Measurements from ENCODE around the gene IFNG.

The IFNG gene

DNA sequence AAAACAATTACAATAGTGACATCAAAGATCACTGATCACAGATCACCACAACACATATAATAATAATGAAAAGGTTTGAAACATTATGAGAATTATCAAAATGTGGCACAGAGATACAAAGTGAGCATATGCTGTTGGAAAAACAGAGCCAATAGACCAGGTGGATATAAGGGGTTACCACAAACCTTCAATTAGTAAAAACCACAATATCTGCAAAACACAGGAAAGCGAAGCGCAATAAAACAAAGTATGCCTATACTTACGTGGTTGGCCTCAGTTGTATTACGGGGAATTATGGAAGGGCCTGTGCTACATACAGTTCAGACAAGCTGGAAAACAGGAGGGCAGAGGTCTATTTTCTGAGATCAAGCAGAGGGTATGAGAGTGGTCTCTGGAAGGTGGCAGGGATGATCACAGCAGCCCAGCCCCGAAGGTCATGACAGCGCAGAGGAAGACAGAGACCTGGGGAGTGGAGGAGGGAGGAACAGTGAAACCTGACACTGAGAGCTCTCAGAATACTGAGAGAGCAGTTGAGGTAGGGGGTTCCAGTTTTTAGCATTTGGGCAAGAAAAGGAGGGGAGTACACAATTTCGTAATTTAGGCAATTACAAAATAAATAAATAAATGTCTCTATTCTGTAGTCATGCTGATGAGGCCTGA lies 41.3 kb downstream of the IFNG start:
- Histone ChIP-seq H3K27me3 (ENCODE audit: control insufficient read depth, insufficient read depth, low read length) (peaks cover 3% of the 10 kb centered on the region), H3K4me3 (ENCODE audit: low read depth, low read length) (no peak overlapping the region), H2AFZ (no peak overlapping the region), H3K4me1 (no peaks in the 10 kb centered on the region), H3K9ac (no peak overlapping the region), H3K4me2 (ENCODE audit: low read length) (no peak overlapping the region), H3K79me2 (no peaks in the 10 kb centered on the region), H3K36me3 (ENCODE audit: control insufficient read depth, insufficient read depth, low read length) (no peaks in the 10 kb centered on the region), H3K27ac (no peak overlapping the region), H3K9me3 (ENCODE audit: control insufficient read depth, low read length) (no peaks in the 10 kb centered on the region)
- no peak for TF ChIP-seq CTCF (IDR thresholded peaks at IDR 0.05)

GRCh38 chr12:68117661-68118060 lies 41.9 kb downstream of the IFNG start:
- H3K9ac ChIP-seq, result no peak overlapping the region
- H3K36me3 ChIP-seq (ENCODE audit: control insufficient read depth, insufficient read depth, low read length), result no peaks in the 10 kb centered on the region
- H3K9me3 ChIP-seq (ENCODE audit: control insufficient read depth, low read length), result no peaks in the 10 kb centered on the region
- TF ChIP-seq CTCF (IDR thresholded peaks at IDR 0.05), result no peak
- peaks cover 3% of the 10 kb centered on the region for H3K27me3 ChIP-seq (ENCODE audit: control insufficient read depth, insufficient read depth, low read length)
- H3K4me3 ChIP-seq (ENCODE audit: low read depth, low read length), result no peak overlapping the region
- H2AFZ ChIP-seq, result no peak overlapping the region
- H3K27ac ChIP-seq, result no peak overlapping the region
- H3K79me2 ChIP-seq, result no peaks in the 10 kb centered on the region
- no peak overlapping the region for H3K4me2 ChIP-seq (ENCODE audit: low read length)
- H3K4me1 ChIP-seq, result no peaks in the 10 kb centered on the region

GRCh38 chr12:68115281-68115680 lies 44.3 kb downstream of the IFNG start:
- H3K9ac ChIP-seq, result no peak overlapping the region
- H3K27me3 ChIP-seq (ENCODE audit: control insufficient read depth, insufficient read depth, low read length), result peaks cover 3% of the 10 kb centered on the region
- no peak overlapping the region for H3K27ac ChIP-seq
- no peaks in the 10 kb centered on the region for H3K36me3 ChIP-seq (ENCODE audit: control insufficient read depth, insufficient read depth, low read length)
- H3K4me1 ChIP-seq, result no peaks in the 10 kb centered on the region
- H3K4me2 ChIP-seq (ENCODE audit: low read length), result no peak overlapping the region
- no peaks in the 10 kb centered on the region for H3K9me3 ChIP-seq (ENCODE audit: control insufficient read depth, low read length)
- no peak for TF ChIP-seq CTCF (IDR thresholded peaks at IDR 0.05)
- H2AFZ ChIP-seq, result no peak overlapping the region
- H3K4me3 ChIP-seq (ENCODE audit: low read depth, low read length), result no peak overlapping the region
- no peaks in the 10 kb centered on the region for H3K79me2 ChIP-seq

GRCh38 chr12:68114606-68115005 lies 44.9 kb downstream of the IFNG start:
- Histone ChIP-seq H3K27ac (no peak overlapping the region), H2AFZ (no peak overlapping the region), H3K27me3 (ENCODE audit: control insufficient read depth, insufficient read depth, low read length) (peaks cover 3% of the 10 kb centered on the region), H3K9ac (no peak overlapping the region), H3K4me3 (ENCODE audit: low read depth, low read length) (no peak overlapping the region), H3K4me2 (ENCODE audit: low read length) (no peak overlapping the region), H3K9me3 (ENCODE audit: control insufficient read depth, low read length) (no peaks in the 10 kb centered on the region), H3K36me3 (ENCODE audit: control insufficient read depth, insufficient read depth, low read length) (no peaks in the 10 kb centered on the region), H3K79me2 (no peaks in the 10 kb centered on the region), H3K4me1 (no peaks in the 10 kb centered on the region)
- TF ChIP-seq CTCF (IDR thresholded peaks at IDR 0.05), result no peak

GRCh38 chr12:68113644-68114043 lies 45.9 kb downstream of the IFNG start:
- no peak overlapping the region for H3K4me2 ChIP-seq (ENCODE audit: low read length)
- peaks cover 3% of the 10 kb centered on the region for H3K27me3 ChIP-seq (ENCODE audit: control insufficient read depth, insufficient read depth, low read length)
- H3K4me1 ChIP-seq, result no peaks in the 10 kb centered on the region
- TF ChIP-seq CTCF (IDR thresholded peaks at IDR 0.05), result no peak
- no peak overlapping the region for H3K27ac ChIP-seq
- no peaks in the 10 kb centered on the region for H3K9me3 ChIP-seq (ENCODE audit: control insufficient read depth, low read length)
- no peak overlapping the region for H2AFZ ChIP-seq
- no peaks in the 10 kb centered on the region for H3K79me2 ChIP-seq
- H3K36me3 ChIP-seq (ENCODE audit: control insufficient read depth, insufficient read depth, low read length), result no peaks in the 10 kb centered on the region
- no peak overlapping the region for H3K9ac ChIP-seq
- H3K4me3 ChIP-seq (ENCODE audit: low read depth, low read length), result no peak overlapping the region

Measured in parathyroid adenoma (tissue), 2 donors.